Stimulated activated memory B cell treated with anti-CD40 and anti-IgM and Interleukin-4, amounts not matched to agents 10 μg/mL and 1 μg/mL and 100 μg/mL, for 72 hours (primary cell): ENCODE data around the gene S100A1.
"Not testable (repeated sequence)": the region's sequence is repeated elsewhere in the genome, so short reads cannot be mapped to it uniquely, and the experiment has no call there.

Source experiments
- ATAC-seq: fragments of 150-1000 bp; cut with Tn5 transposase; 2 replicates; pipeline ENCODE4 v1.10.0; 2021
- H3K27ac Mint-ChIP-seq: one replicate; pipeline ENCODE4 v1.8.0; 2022; ENCODE audit warnings: mild to moderate bottlenecking, mixed read lengths
- H3K27me3 Mint-ChIP-seq: one replicate; pipeline ENCODE4 v1.8.0; 2022; ENCODE audit warnings: mixed read lengths
- H3K36me3 Mint-ChIP-seq: one replicate; pipeline ENCODE4 v1.8.0; 2022; ENCODE audit warnings: mixed read lengths
- H3K4me1 Mint-ChIP-seq: one replicate; pipeline ENCODE4 v1.8.0; 2022; ENCODE audit warnings: mixed read lengths
- H3K4me3 Mint-ChIP-seq: one replicate; pipeline ENCODE4 v1.8.0; 2022; ENCODE audit warnings: mild to moderate bottlenecking, moderate library complexity, mixed read lengths
- H3K9me3 Mint-ChIP-seq: one replicate; pipeline ENCODE4 v1.8.0; 2022; ENCODE audit warnings: mixed read lengths

S100A1 gene

GRCh38 chr1:153633161-153633753 lies 5.0 kb downstream of the S100A1 start:
- H3K9me3 Mint-ChIP-seq, result peaks cover 4% of the 10 kb centered on the region
- peaks cover 49% of the 10 kb centered on the region for H3K4me1 Mint-ChIP-seq
- peak overlapping the region; percentile 93 for H3K4me3 Mint-ChIP-seq

DNA sequence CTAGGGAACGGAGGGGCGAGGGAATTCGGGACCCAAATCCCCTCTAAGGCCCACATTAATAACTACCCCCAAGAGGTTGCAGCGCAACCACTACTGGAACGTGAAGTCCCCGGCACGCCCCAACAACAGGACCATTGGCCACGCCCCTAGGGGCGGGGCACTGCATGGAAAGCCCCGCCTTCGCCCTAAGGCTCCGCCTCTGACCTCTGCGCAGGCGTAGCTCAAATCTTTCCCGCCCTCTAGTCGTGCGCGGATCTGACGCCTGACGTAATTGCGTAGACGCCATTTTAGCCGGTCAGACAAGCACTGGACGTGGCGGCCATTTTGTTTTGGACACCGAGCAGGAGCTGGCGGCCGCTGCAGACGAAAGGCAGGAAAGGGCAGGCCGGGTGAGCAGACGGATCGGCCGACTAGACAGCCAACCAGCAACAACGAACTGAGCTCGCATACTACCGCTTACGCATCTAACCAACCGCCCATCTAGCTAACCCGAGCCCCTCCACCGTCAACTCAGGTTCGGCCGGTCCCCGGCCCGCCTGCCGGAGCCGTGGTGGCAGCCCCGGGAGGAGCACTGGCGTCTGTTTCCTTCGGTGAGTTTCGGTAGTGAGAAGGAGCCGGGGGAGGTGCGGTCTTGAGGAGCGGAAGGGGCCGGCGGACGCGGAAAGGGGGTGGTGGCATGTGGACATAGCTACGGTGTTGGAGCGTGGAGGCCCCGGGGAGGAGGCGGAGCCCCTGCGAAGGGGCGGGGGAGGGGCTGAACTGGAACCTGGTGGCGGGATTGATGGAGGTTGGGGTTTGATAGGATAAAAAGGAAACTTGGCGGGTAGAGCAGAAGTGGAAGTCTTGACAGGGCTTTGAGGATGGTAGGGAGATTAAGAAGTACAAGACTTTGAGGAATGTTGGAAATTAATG lies 5.8 kb downstream of the S100A1 start, which contains the start of gene CHTOP:
Gene CHTOP, plus strand, starts transcription at position 313 of the 912 bp plus-strand sequence. CDS start 2,523 bp downstream, outside the sequence.
- ATAC-seq, result peak; percentile 97

More at GRCh38 chr1:153633161-153633753, 5.0 kb downstream of the S100A1 start:
- H3K27me3 Mint-ChIP-seq, result no peaks in the 10 kb centered on the region
- no peak for ATAC-seq
- H3K36me3 Mint-ChIP-seq, result peaks cover 29% of the 10 kb centered on the region
- H3K27ac Mint-ChIP-seq, result peak overlapping the region; percentile 99

GRCh38 chr1:153635872-153636271 lies 7.6 kb downstream of the S100A1 start:
- Mint-ChIP-seq H3K36me3 (peaks cover 31% of the 10 kb centered on the region), H3K4me3 (peak overlapping the region; percentile 93)

More for the DNA sequence above, 5.8 kb downstream of the S100A1 start, which contains the start of gene CHTOP:
- Mint-ChIP-seq H3K4me1 (peaks cover 41% of the 10 kb centered on the region), H3K9me3 (peaks cover 4% of the 10 kb centered on the region), H3K4me3 (peak within 1 kb of the TSS; percentile 93), H3K27me3 (no peaks in the 10 kb centered on the region), H3K27ac (peak within 1 kb of the TSS; percentile 99), H3K36me3 (peaks cover 31% of the 10 kb centered on the region)

DNA sequence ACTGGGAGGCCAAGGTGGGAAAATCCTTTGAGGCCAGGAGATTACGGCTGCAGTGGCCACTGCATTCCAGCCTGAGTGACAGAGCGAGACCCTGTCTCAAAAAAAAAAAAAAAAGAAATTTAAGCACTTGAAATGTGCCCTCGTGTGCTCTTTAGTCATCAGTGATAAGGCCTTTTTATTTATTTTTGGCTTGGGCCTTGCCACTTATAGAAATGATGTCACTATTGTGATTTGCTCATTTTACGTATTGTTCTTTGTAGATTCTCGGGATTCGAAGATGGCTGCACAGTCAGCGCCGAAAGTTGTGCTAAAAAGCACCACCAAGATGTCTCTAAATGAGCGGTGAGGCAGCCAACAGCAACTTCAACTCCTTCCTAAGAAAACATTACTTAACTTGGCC lies 8.1 kb downstream of the S100A1 start:
- no peak for ATAC-seq
- H3K4me3 Mint-ChIP-seq, result no peak overlapping the region
- no peaks in the 10 kb centered on the region for H3K27me3 Mint-ChIP-seq
- peaks cover 34% of the 10 kb centered on the region for H3K4me1 Mint-ChIP-seq
- H3K27ac Mint-ChIP-seq, result no peak overlapping the region
- peaks cover 34% of the 10 kb centered on the region for H3K36me3 Mint-ChIP-seq
- H3K9me3 Mint-ChIP-seq, result peaks cover 4% of the 10 kb centered on the region

More at GRCh38 chr1:153635872-153636271, 7.6 kb downstream of the S100A1 start:
- H3K27ac Mint-ChIP-seq, result peak overlapping the region; percentile 99
- H3K27me3 Mint-ChIP-seq, result no peaks in the 10 kb centered on the region
- ATAC-seq, result no peak
- H3K9me3 Mint-ChIP-seq, result peaks cover 4% of the 10 kb centered on the region
- peaks cover 34% of the 10 kb centered on the region for H3K4me1 Mint-ChIP-seq

DNA sequence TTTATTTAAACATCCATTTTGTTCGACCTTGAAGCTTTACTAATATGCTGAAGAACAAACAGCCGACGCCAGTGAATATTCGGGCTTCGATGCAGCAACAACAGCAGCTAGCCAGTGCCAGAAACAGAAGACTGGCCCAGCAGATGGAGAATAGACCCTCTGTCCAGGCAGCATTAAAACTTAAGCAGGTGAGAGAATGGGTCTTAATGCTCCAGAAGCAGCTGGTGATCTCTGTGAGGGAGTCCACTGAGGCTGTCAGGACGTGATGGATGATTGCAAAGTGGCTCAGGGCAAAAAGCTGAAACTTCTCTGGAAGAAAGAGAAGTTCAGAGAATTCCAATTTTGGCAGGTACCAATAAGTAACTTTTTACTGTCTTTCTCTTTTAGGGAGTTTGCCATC lies 10.0 kb downstream of the S100A1 start:
- no peak for ATAC-seq
- H3K27me3 Mint-ChIP-seq, result no peaks in the 10 kb centered on the region
- peaks cover 1% of the 10 kb centered on the region for H3K9me3 Mint-ChIP-seq
- peaks cover 47% of the 10 kb centered on the region for H3K36me3 Mint-ChIP-seq
- peak overlapping the region; percentile 5 for H3K27ac Mint-ChIP-seq
- no peak overlapping the region for H3K4me3 Mint-ChIP-seq
- peaks cover 31% of the 10 kb centered on the region for H3K4me1 Mint-ChIP-seq

DNA sequence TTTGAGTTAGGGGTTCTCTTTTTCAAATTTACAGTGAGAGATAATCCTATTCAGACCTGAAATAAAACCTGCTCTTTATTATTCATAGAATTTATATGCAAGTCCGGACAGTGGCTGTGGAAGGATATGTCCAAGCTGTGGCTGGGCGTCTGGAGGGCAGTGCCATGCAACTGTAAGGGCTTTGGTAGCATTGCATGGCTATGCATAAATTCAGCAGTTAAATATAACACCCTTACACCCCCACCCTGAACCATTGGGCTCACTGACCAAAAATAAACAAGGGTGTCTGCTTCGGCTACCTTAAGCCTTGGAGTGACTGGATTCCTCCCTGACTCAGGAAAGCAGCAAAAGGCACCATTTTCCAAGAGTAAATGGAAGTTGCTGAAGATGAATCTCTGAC lies 11.0 kb downstream of the S100A1 start:
- peaks cover 36% of the 10 kb centered on the region for H3K4me1 Mint-ChIP-seq
- H3K9me3 Mint-ChIP-seq, result no peaks in the 10 kb centered on the region
- peaks cover 52% of the 10 kb centered on the region for H3K36me3 Mint-ChIP-seq
- no peak overlapping the region for H3K27ac Mint-ChIP-seq
- H3K27me3 Mint-ChIP-seq, result no peaks in the 10 kb centered on the region
- no peak for ATAC-seq
- H3K4me3 Mint-ChIP-seq, result no peak overlapping the region

DNA sequence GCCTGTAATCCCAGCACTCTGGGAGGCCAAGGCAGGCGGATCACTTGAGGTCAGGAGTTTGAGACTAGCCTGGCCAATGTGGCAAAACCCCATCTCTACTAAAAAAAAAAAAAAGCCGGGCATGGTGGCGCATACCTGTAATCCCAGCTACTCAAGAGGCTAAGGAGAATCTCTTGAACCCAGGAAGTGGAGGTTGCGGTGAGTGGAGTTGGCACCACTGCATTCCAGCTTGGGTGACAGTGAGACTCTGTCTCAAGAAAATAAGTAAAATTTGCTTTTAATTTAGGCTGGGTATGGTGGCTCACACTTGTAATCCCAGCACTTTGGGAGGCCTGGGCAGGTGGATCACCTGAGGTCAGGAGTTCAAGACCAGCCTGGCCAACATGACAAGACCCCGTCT lies 12.0 kb downstream of the S100A1 start:
- not testable (repeated sequence) for H3K9me3 Mint-ChIP-seq, H3K27me3 Mint-ChIP-seq, H3K4me3 Mint-ChIP-seq, ATAC-seq, H3K27ac Mint-ChIP-seq
- H3K36me3 Mint-ChIP-seq, result peaks cover 58% of the 10 kb centered on the region
- peaks cover 36% of the 10 kb centered on the region for H3K4me1 Mint-ChIP-seq

- Mint-ChIP-seq H3K27me3 (no peaks in the 10 kb centered on the region), H3K36me3 (peaks cover 64% of the 10 kb centered on the region), H3K4me3 (no peak overlapping the region)
These were observed 12.6 kb downstream of the S100A1 start for GRCh38 chr1:153640861-153641260.

DNA sequence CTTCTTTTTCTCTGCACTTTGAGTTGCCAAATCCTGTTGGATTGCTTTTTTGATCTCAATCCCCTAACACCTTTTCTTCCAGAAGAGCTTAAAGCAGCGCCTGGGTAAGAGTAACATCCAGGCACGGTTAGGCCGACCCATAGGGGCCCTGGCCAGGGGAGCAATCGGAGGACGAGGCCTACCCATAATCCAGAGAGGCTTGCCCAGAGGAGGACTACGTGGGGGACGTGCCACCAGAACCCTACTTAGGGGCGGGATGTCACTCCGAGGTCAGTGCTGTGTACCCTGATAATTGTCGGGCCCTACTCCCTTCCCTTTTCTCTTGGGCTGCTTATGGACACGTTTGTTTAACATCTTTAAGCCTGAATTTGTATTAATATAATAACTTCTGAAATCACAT lies 13.9 kb downstream of the S100A1 start:
- no peak overlapping the region for H3K27ac Mint-ChIP-seq
- no peak overlapping the region for H3K4me3 Mint-ChIP-seq
- H3K4me1 Mint-ChIP-seq, result peaks cover 36% of the 10 kb centered on the region

More at GRCh38 chr1:153640861-153641260, 12.6 kb downstream of the S100A1 start:
- peaks cover 38% of the 10 kb centered on the region for H3K4me1 Mint-ChIP-seq
- no peak for ATAC-seq
- no peak overlapping the region for H3K27ac Mint-ChIP-seq
- no peaks in the 10 kb centered on the region for H3K9me3 Mint-ChIP-seq

DNA sequence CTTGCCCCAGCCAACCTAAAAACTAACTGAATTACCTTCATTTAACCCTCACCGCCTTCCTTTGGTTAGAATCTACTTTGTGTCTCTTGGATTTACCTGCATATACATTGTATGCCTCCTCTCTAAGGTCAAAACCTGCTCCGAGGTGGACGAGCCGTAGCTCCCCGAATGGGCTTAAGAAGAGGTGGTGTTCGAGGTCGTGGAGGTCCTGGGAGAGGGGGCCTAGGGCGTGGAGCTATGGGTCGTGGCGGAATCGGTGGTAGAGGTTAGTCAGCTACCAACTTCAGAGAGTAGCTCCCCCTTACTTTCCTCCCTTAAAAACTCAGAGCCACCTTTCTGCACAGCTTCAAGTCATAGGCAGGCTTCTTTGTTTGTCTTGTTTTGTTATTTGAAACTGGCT lies 14.9 kb downstream of the S100A1 start:
- H3K27me3 Mint-ChIP-seq, result no peaks in the 10 kb centered on the region
- no peak for ATAC-seq
- no peaks in the 10 kb centered on the region for H3K9me3 Mint-ChIP-seq
- H3K27ac Mint-ChIP-seq, result peak overlapping the region; percentile 2
- no peak overlapping the region for H3K4me3 Mint-ChIP-seq
- H3K36me3 Mint-ChIP-seq, result peaks cover 66% of the 10 kb centered on the region
- peaks cover 33% of the 10 kb centered on the region for H3K4me1 Mint-ChIP-seq

More for the DNA sequence above, 13.9 kb downstream of the S100A1 start:
- H3K27me3 Mint-ChIP-seq, result no peaks in the 10 kb centered on the region
- no peak for ATAC-seq
- H3K36me3 Mint-ChIP-seq, result peaks cover 70% of the 10 kb centered on the region
- H3K9me3 Mint-ChIP-seq, result no peaks in the 10 kb centered on the region

DNA sequence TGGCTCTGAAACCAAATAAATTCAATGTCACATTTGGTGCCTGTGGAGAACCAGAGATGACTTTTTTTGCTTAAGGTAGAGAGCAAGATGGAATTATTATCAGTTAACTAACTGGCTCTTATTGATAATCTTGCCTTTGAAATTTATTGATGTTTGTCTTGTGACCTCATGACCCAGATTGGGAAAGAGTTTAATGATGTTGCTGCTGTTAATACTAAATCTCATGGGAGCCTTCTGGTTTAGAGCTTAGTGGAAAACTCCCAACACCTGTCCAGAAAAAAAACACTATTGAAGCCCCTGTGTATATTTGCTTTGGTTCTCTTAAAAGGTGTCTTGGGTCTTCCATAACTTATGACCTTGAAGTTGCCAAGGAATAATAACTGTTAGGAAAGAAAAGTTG lies 15.6 kb downstream of the S100A1 start:
- H3K27ac Mint-ChIP-seq, result peak overlapping the region; percentile 2
- no peaks in the 10 kb centered on the region for H3K27me3 Mint-ChIP-seq
- peaks cover 63% of the 10 kb centered on the region for H3K36me3 Mint-ChIP-seq
- no peak for ATAC-seq
- no peaks in the 10 kb centered on the region for H3K9me3 Mint-ChIP-seq
- H3K4me1 Mint-ChIP-seq, result peaks cover 32% of the 10 kb centered on the region
- no peak overlapping the region for H3K4me3 Mint-ChIP-seq

- Mint-ChIP-seq H3K27me3 (no peaks in the 10 kb centered on the region), H3K36me3 (peaks cover 56% of the 10 kb centered on the region), H3K9me3 (no peaks in the 10 kb centered on the region), H3K27ac (peak overlapping the region; percentile 48), H3K4me3 (no peak overlapping the region), H3K4me1 (peaks cover 38% of the 10 kb centered on the region)
- ATAC-seq, result no peak
These were observed 18.6 kb downstream of the S100A1 start for GRCh38 chr1:153646672-153647345.

DNA sequence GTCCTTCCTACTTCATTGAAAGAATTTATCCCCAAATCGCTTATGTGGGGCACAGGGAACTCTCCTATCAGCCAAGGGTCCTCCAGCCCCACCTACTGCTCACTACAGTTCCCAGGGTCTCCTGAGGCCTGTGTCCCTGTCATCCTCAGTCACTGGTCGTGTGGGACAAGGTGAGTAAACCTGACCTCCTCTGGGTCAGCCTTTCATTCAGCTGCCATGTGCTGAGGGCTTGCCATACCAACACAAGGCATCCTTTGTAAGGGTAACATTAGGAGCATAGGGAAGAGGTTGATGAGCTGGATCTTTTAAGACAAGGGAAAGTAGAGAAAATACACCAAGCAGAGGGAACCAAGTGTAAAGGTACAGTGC lies 19.1 kb downstream of the S100A1 start:
- Mint-ChIP-seq H3K4me1 (peaks cover 38% of the 10 kb centered on the region), H3K9me3 (no peaks in the 10 kb centered on the region), H3K4me3 (no peak overlapping the region), H3K27me3 (no peaks in the 10 kb centered on the region), H3K27ac (peak overlapping the region; percentile 48), H3K36me3 (peaks cover 51% of the 10 kb centered on the region)
- no peak for ATAC-seq

DNA sequence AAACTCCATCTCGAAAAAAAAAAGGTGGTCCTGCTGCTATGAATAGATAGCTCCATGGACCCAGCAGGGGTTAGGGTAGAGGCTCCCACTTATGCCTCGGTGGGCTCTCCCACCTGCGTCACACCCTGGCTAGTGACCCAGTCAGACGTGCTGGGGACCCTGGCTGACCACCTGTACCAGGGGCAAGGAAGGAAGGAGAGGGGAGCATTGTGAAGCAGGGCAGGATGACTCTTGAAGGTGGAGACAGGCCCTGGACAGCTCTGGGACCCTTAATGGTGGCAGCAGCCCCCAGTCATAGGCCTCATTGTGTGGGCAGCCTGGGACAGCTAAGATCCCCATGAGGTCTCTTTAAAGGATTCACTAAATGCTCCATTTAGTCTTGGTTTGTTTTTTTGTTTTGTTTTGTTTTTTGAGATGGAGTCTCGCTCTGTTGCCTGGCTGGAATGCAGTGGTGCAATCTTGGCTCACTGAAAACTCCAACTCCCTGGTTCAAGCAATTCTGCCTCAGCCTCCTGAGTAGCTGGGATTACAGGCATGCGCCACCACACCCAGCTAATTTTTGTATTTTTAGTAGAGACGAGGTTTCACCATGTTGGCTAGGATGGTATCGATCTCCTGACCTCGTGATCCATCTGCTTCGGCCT lies 19.9 kb downstream of the S100A1 start:
- H3K9me3 Mint-ChIP-seq, result no peaks in the 10 kb centered on the region
- peaks cover 44% of the 10 kb centered on the region for H3K36me3 Mint-ChIP-seq
- H3K4me1 Mint-ChIP-seq, result peaks cover 34% of the 10 kb centered on the region
- peak overlapping the region; percentile 48 for H3K27ac Mint-ChIP-seq
- no peak for ATAC-seq
- H3K27me3 Mint-ChIP-seq, result no peaks in the 10 kb centered on the region
- H3K4me3 Mint-ChIP-seq, result no peak overlapping the region
